Upper lobe of right lung (tissue), 1 donor: Measurements from ENCODE around the gene CASK. TPM values are rescaled to one million over a fixed set of nuclear protein-coding genes. Genes with fewer than 3 reads are reported as not detected.
A peak's percentile ranks its signal among the peaks of the same experiment; 100 is the strongest.

Source experiments
- ATAC-seq: fragments of 200-7000 bp; cut with Tn5 transposase; one replicate; pipeline ENCODE4 v1.9.1; 2020; ENCODE audit warnings: mild to moderate bottlenecking, moderate library complexity
- DNase-seq: peaks from one replicate; pipeline ENCODE4 v3.0.0-alpha.2; 2020
- H3K27ac ChIP-seq: fragments of 200-600 bp; one replicate; pipeline ENCODE4 v1.8.0; 2022
- H3K27me3 ChIP-seq: fragments of 200-600 bp; one replicate; pipeline ENCODE4 v1.8.0; 2022; ENCODE audit warnings: mild to moderate bottlenecking
- H3K36me3 ChIP-seq: fragments of 200-600 bp; one replicate; pipeline ENCODE4 v1.8.0; 2022
- H3K4me1 ChIP-seq: fragments of 200-600 bp; one replicate; pipeline ENCODE4 v1.8.0; 2022
- H3K4me3 ChIP-seq: fragments of 200-600 bp; one replicate; pipeline ENCODE4 v1.8.0; 2022; ENCODE audit warnings: mild to moderate bottlenecking
- H3K9me3 ChIP-seq: fragments of 200-600 bp; one replicate; pipeline ENCODE4 v1.8.0; 2022
- CTCF ChIP-seq: fragments of 200-600 bp; IDR thresholded peaks from one replicate; pipeline ENCODE4 v1.8.0; 2022; ENCODE audit warnings: antibody characterized with exemption
- intact Hi-C: fragments of 100-400 bp; cut with DNase I; formaldehyde crosslinking; loops from one replicate; pipeline ENCODE4 v1.11.0; 2022
- total RNA-seq: library from RNA; stranded (reverse); fragmentation: NEBNext Ultra II Directional; extraction: Animal tissue kit (Norgen Biotek cat#: 25700); gene quantifications from one replicate; pipeline ENCODE4 v1.2.1, GENCODE V29; 2021
- donor health status: DM: no; HTN: yes; CAD: no; lungs with severe emphysema.

CASK gene
- total RNA-seq, 1 donor from 2014 or later: 60.4 TPM

- DNase-seq (no peak), ATAC-seq (no peak)
- no peak for TF ChIP-seq CTCF
- no peak overlapping the region for H3K27ac ChIP-seq
- no peaks in the 10 kb centered on the region for H3K9me3 ChIP-seq
- intact Hi-C loops: no loop called here
- H3K36me3 ChIP-seq: no peaks in the 10 kb centered on the region
- no peak overlapping the region for H3K4me3 ChIP-seq
- H3K27me3 ChIP-seq: no peaks in the 10 kb centered on the region
- no peaks in the 10 kb centered on the region for H3K4me1 ChIP-seq
These were observed 193.3 kb downstream of the CASK start for GRCh38 chrX:41730081-41730480.

- ATAC-seq (no peak), DNase-seq (no peak)
- H3K27ac ChIP-seq: no peak overlapping the region
- peaks cover 6% of the 10 kb centered on the region for H3K4me1 ChIP-seq
- no peaks in the 10 kb centered on the region for H3K9me3 ChIP-seq
- TF ChIP-seq CTCF: no peak
- no peaks in the 10 kb centered on the region for H3K27me3 ChIP-seq
- H3K4me3 ChIP-seq: no peak overlapping the region
- no peaks in the 10 kb centered on the region for H3K36me3 ChIP-seq
- intact Hi-C loops: no loop called here
These were observed 195.2 kb downstream of the CASK start for GRCh38 chrX:41728125-41728524.

GRCh38 chrX:41723826-41724225 is 199.5 kb downstream of the CASK start, which contains the start of gene GPR82:
Gene GPR82, plus strand, starts transcription at chrX:41724181. Its CDS starts 2,846 bp downstream, at chrX:41727027.
- Histone ChIP-seq H3K4me3 (peak within 1 kb of the TSS; percentile 10), H3K36me3 (no peaks in the 10 kb centered on the region), H3K4me1 (peaks cover 6% of the 10 kb centered on the region), H3K9me3 (no peaks in the 10 kb centered on the region), H3K27me3 (no peaks in the 10 kb centered on the region), H3K27ac (no peak within 1 kb of the TSS)
- intact Hi-C loops: no loop called here
- no peak for TF ChIP-seq CTCF
- DNase-seq (no peak), ATAC-seq (peak; percentile 46)

GRCh38 chrX:41722816-41723618 is 200.3 kb downstream of the CASK start:
- Histone ChIP-seq H3K4me3 (no peak overlapping the region), H3K9me3 (no peaks in the 10 kb centered on the region), H3K27ac (no peak overlapping the region), H3K36me3 (no peaks in the 10 kb centered on the region), H3K4me1 (peaks cover 6% of the 10 kb centered on the region), H3K27me3 (no peaks in the 10 kb centered on the region)
- intact Hi-C loops: no loop called here
- no peak for DNase-seq
- TF ChIP-seq CTCF: no peak
- ATAC-seq: peak; percentile 24

GRCh38 chrX:41722214-41722613 is 201.1 kb downstream of the CASK start:
- no peaks in the 10 kb centered on the region for H3K9me3 ChIP-seq
- no peak for TF ChIP-seq CTCF
- intact Hi-C loops: no loop called here
- H3K27ac ChIP-seq: no peak overlapping the region
- DNase-seq (no peak), ATAC-seq (no peak)
- no peak overlapping the region for H3K4me3 ChIP-seq
- H3K4me1 ChIP-seq: peaks cover 6% of the 10 kb centered on the region
- H3K27me3 ChIP-seq: no peaks in the 10 kb centered on the region
- H3K36me3 ChIP-seq: no peaks in the 10 kb centered on the region
